Measurements from ENCODE around the gene ZNF337.

ZNF337 gene

GRCh38 chr20:25739615-25740320, 43.1 kb upstream of the ZNF337 start:
- no peaks in the 10 kb centered on the region for H3K27me3 ChIP-seq (replicated peaks)
- in situ Hi-C loops (cut with HindIII; ENCODE audit: low pct_ligation_motif_present, low sequenced_read_pairs) = no loop called here
- no peak overlapping the region for H3K4me3 ChIP-seq (ENCODE audit: low read depth, low read length)
- H3K27ac ChIP-seq = no peak overlapping the region
- no peaks in the 10 kb centered on the region for H3K36me3 ChIP-seq (replicated peaks)
- peak; percentile 54 for DNase-seq
- no peak for TF ChIP-seq CTCF (IDR thresholded peaks at IDR 0.05; ENCODE audit: low read depth, low read length, missing control alignments)

- no peak overlapping the region for H3K4me3 ChIP-seq (ENCODE audit: low read depth, low read length)
- H3K27me3 ChIP-seq (replicated peaks) = no peaks in the 10 kb centered on the region
- H3K27ac ChIP-seq = no peak overlapping the region
- no peak for TF ChIP-seq CTCF (IDR thresholded peaks at IDR 0.05; ENCODE audit: low read depth, low read length, missing control alignments)
- in situ Hi-C loops (cut with HindIII; ENCODE audit: low pct_ligation_motif_present, low sequenced_read_pairs) = no loop called here
- DNase-seq = peak; percentile 19
- H3K36me3 ChIP-seq (replicated peaks) = no peaks in the 10 kb centered on the region
These were observed 41.5 kb upstream of the ZNF337 start for GRCh38 chr20:25738198-25738597.

- H3K36me3 ChIP-seq (replicated peaks) = no peaks in the 10 kb centered on the region
- in situ Hi-C loops (cut with HindIII; ENCODE audit: low pct_ligation_motif_present, low sequenced_read_pairs) = no loop called here
These were observed 37.2 kb upstream of the ZNF337 start for GRCh38 chr20:25733903-25734302.

GRCh38 chr20:25730862-25731261, 34.2 kb upstream of the ZNF337 start:
- no peaks in the 10 kb centered on the region for H3K36me3 ChIP-seq (replicated peaks)
- DNase-seq = no peak
- no peak overlapping the region for H3K27ac ChIP-seq
- no peaks in the 10 kb centered on the region for H3K27me3 ChIP-seq (replicated peaks)
- TF ChIP-seq CTCF (IDR thresholded peaks at IDR 0.05; ENCODE audit: low read depth, low read length, missing control alignments) = no peak
- in situ Hi-C loops (cut with HindIII; ENCODE audit: low pct_ligation_motif_present, low sequenced_read_pairs) = no loop called here
- no peak overlapping the region for H3K4me3 ChIP-seq (ENCODE audit: low read depth, low read length)

More at GRCh38 chr20:25733903-25734302, 37.2 kb upstream of the ZNF337 start:
- Histone ChIP-seq H3K27me3 (replicated peaks) (no peaks in the 10 kb centered on the region), H3K27ac (no peak overlapping the region), H3K4me3 (ENCODE audit: low read depth, low read length) (no peak overlapping the region)
- no peak for TF ChIP-seq CTCF (IDR thresholded peaks at IDR 0.05; ENCODE audit: low read depth, low read length, missing control alignments)
- DNase-seq = no peak

GRCh38 chr20:25726357-25726756, 29.7 kb upstream of the ZNF337 start:
- H3K27ac ChIP-seq = no peak overlapping the region
- H3K4me3 ChIP-seq (ENCODE audit: low read depth, low read length) = no peak overlapping the region
- DNase-seq = no peak
- TF ChIP-seq CTCF (IDR thresholded peaks at IDR 0.05; ENCODE audit: low read depth, low read length, missing control alignments) = no peak
- H3K36me3 ChIP-seq (replicated peaks) = no peaks in the 10 kb centered on the region
- H3K27me3 ChIP-seq (replicated peaks) = no peaks in the 10 kb centered on the region
- in situ Hi-C loops (cut with HindIII; ENCODE audit: low pct_ligation_motif_present, low sequenced_read_pairs) = no loop called here

- Histone ChIP-seq H3K36me3 (replicated peaks) (no peaks in the 10 kb centered on the region), H3K4me3 (ENCODE audit: low read depth, low read length) (no peak overlapping the region), H3K27ac (no peak overlapping the region), H3K27me3 (replicated peaks) (no peaks in the 10 kb centered on the region)
- no peak for DNase-seq
- no peak for TF ChIP-seq CTCF (IDR thresholded peaks at IDR 0.05; ENCODE audit: low read depth, low read length, missing control alignments)
- in situ Hi-C loops (cut with HindIII; ENCODE audit: low pct_ligation_motif_present, low sequenced_read_pairs) = no loop called here
These were observed 29.0 kb upstream of the ZNF337 start for GRCh38 chr20:25725639-25726038.

All from brain microvascular endothelial cell (primary cell).